ENCODE results near the gene CHTOP.

Gene CHTOP

GRCh38 chr1:153610334-153610733 lies 23.5 kb upstream of the CHTOP start:
- Histone ChIP-seq H3F3A (ENCODE audit: control insufficient read depth, insufficient read depth) (no peaks in the 10 kb centered on the region), H3K27ac (ENCODE audit: low read depth, low read length) (no peak overlapping the region), H3K4me1 (ENCODE audit: control insufficient read depth, low read length) (no peaks in the 10 kb centered on the region), H3K9me2 (replicated peaks; ENCODE audit: control insufficient read depth, low read length) (no peaks in the 10 kb centered on the region), H3K4me3 (ENCODE audit: low read length) (no peak overlapping the region), H3K9me3 (ENCODE audit: control insufficient read depth, insufficient read depth, low read length) (no peaks in the 10 kb centered on the region), H3K27me3 (ENCODE audit: control insufficient read depth, low read length) (no peaks in the 10 kb centered on the region), H3K4me2 (ENCODE audit: low read length) (no peak overlapping the region), H3K79me2 (ENCODE audit: control insufficient read depth, low read length) (no peaks in the 10 kb centered on the region), H4K20me1 (ENCODE audit: control insufficient read depth, insufficient read depth, low read depth, low read length) (no peaks in the 10 kb centered on the region), H3K36me3 (ENCODE audit: control insufficient read depth, low read length) (no peaks in the 10 kb centered on the region)
- TF ChIP-seq, protein P1, sequence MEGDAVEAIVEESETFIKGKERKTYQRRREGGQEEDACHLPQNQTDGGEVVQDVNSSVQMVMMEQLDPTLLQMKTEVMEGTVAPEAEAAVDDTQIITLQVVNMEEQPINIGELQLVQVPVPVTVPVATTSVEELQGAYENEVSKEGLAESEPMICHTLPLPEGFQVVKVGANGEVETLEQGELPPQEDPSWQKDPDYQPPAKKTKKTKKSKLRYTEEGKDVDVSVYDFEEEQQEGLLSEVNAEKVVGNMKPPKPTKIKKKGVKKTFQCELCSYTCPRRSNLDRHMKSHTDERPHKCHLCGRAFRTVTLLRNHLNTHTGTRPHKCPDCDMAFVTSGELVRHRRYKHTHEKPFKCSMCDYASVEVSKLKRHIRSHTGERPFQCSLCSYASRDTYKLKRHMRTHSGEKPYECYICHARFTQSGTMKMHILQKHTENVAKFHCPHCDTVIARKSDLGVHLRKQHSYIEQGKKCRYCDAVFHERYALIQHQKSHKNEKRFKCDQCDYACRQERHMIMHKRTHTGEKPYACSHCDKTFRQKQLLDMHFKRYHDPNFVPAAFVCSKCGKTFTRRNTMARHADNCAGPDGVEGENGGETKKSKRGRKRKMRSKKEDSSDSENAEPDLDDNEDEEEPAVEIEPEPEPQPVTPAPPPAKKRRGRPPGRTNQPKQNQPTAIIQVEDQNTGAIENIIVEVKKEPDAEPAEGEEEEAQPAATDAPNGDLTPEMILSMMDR (IDR thresholded peaks at IDR 0.05; ENCODE audit: low read depth, low read length, poor library complexity, severe bottlenecking) = no peak
- no peak for TF ChIP-seq EZH2phosphoT487 (IDR thresholded peaks at IDR 0.05; ENCODE audit: borderline replicate concordance, low read length)

DNA sequence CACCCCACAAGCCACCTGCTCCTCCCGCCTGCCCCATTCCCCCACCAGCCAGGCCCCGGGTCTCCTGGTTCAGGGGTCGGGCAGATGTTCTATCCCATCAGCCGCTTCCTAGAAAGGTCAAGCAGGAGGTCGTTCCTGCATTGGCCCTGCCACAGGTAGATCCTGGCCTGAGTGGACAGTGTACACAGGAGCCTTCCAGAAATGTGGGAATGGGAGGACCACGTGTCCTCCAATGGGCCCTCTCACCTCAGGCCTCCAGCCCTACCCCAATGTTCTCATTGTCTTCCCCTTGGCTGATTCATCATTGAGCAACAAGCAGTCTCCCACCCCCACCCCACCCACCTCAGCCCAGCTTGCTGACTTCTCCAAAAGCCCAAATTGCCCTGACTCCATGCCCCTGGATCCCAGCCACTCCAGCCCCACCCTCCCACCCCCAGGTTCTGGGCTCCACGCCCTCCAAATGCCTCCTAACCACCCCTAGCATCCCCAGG lies 23.0 kb upstream of the CHTOP start:
- no peaks in the 10 kb centered on the region for H3K9me3 ChIP-seq (ENCODE audit: control insufficient read depth, insufficient read depth, low read length)
- no peaks in the 10 kb centered on the region for H3K27me3 ChIP-seq (ENCODE audit: control insufficient read depth, low read length)
- H3K4me1 ChIP-seq (ENCODE audit: control insufficient read depth, low read length) = no peaks in the 10 kb centered on the region
- H3K9me2 ChIP-seq (replicated peaks; ENCODE audit: control insufficient read depth, low read length) = no peaks in the 10 kb centered on the region
- no peak overlapping the region for H3K4me2 ChIP-seq (ENCODE audit: low read length)
- H3K4me3 ChIP-seq (ENCODE audit: low read length) = no peak overlapping the region
- no peaks in the 10 kb centered on the region for H4K20me1 ChIP-seq (ENCODE audit: control insufficient read depth, insufficient read depth, low read depth, low read length)
- no peak overlapping the region for H3K27ac ChIP-seq (ENCODE audit: low read depth, low read length)
- no peaks in the 10 kb centered on the region for H3K79me2 ChIP-seq (ENCODE audit: control insufficient read depth, low read length)
- TF ChIP-seq, protein P1 (IDR thresholded peaks at IDR 0.05; ENCODE audit: low read depth, low read length, poor library complexity, severe bottlenecking) = no peak
- TF ChIP-seq EZH2phosphoT487 (IDR thresholded peaks at IDR 0.05; ENCODE audit: borderline replicate concordance, low read length) = no peak
- H3K36me3 ChIP-seq (ENCODE audit: control insufficient read depth, low read length) = no peaks in the 10 kb centered on the region
- H3F3A ChIP-seq (ENCODE audit: control insufficient read depth, insufficient read depth) = no peaks in the 10 kb centered on the region

DNA sequence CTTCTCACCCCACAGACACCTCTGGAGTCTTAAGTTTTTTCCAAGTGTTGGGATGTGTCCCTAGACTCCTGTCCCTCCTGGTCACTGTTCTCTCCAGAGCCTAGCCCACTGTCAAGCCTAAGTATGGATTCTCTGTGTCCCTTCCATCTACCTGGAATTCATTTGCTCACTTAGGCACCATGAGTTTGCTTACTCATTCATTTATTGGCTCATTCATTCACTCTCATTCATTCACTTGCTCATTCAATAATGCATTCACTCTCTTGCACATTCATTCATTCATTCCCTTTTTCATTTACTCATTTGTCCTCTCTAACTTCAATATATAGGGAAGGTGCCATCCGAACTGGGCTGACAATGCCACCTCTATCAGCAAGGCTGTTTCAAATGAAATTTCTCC lies 22.5 kb upstream of the CHTOP start:
- no peak overlapping the region for H3K27ac ChIP-seq (ENCODE audit: low read depth, low read length)
- H3K36me3 ChIP-seq (ENCODE audit: control insufficient read depth, low read length) = no peaks in the 10 kb centered on the region
- H3K79me2 ChIP-seq (ENCODE audit: control insufficient read depth, low read length) = no peaks in the 10 kb centered on the region
- H3K4me3 ChIP-seq (ENCODE audit: low read length) = no peak overlapping the region
- TF ChIP-seq, protein P1 (IDR thresholded peaks at IDR 0.05; ENCODE audit: low read depth, low read length, poor library complexity, severe bottlenecking) = no peak
- TF ChIP-seq EZH2phosphoT487 (IDR thresholded peaks at IDR 0.05; ENCODE audit: borderline replicate concordance, low read length) = no peak
- no peaks in the 10 kb centered on the region for H3F3A ChIP-seq (ENCODE audit: control insufficient read depth, insufficient read depth)
- no peaks in the 10 kb centered on the region for H4K20me1 ChIP-seq (ENCODE audit: control insufficient read depth, insufficient read depth, low read depth, low read length)
- H3K4me1 ChIP-seq (ENCODE audit: control insufficient read depth, low read length) = no peaks in the 10 kb centered on the region
- H3K4me2 ChIP-seq (ENCODE audit: low read length) = no peak overlapping the region
- no peaks in the 10 kb centered on the region for H3K9me3 ChIP-seq (ENCODE audit: control insufficient read depth, insufficient read depth, low read length)
- no peaks in the 10 kb centered on the region for H3K27me3 ChIP-seq (ENCODE audit: control insufficient read depth, low read length)
- no peaks in the 10 kb centered on the region for H3K9me2 ChIP-seq (replicated peaks; ENCODE audit: control insufficient read depth, low read length)

All from DOHH2 (cell line).